RWPE1 (cell line): ENCODE data around the gene MUTYH.
A peak's percentile ranks its signal among the peaks of the same experiment; 100 is the strongest.

ENCODE experiments used
- CTCF ChIA-PET: fragments of 350-600 bp; sonication (Branson Sonifier 250); formaldehyde crosslinking; extraction: SDS; loops from one replicate; lab custom pipeline; 2021; lab: Yijun Ruan, JAX
- POLR2A ChIA-PET: fragments of 400-600 bp; formaldehyde crosslinking; extraction: SDS; loops from one replicate; lab custom pipeline; 2020; ENCODE audit warnings: antibody characterized with exemption; ENCODE audit not compliant: low non-redundant PET; lab: Yijun Ruan, JAX
- DNase-seq: peaks from one replicate; pipeline ENCODE4 v3.0.0; 2012; ENCODE audit warnings: low spot score
- H3K27ac ChIP-seq: fragments of 450-650 bp; 2 replicates; pipeline ENCODE4 v1.5.1; 2017
- TF ChIP-seq, protein P1 (sequence below): fragments of 450-650 bp; conservative IDR thresholded peaks from 2 replicates; pipeline ENCODE4 v1.5.1; 2017; ENCODE audit warnings: low read depth, mild to moderate bottlenecking

Gene MUTYH

DNA sequence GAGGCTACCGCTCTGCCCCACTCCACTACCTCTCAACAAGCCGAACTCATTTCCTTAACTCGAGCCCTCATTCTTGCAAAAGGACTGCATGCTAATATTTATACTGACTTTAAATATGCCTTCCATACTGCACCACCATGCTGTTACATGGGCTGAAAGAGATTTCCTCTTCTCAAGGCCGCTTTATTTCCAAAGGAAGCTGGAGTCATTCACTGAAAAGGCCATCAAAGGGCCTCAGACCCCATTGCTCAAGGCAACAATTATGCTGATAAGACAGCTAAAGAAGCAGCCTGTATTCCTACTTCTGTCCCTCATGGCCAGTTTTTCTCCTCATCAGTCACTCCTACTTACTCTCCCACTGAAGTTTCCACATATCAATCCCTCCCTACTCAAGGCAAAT, 20.5 kb downstream of the MUTYH start:
- POLR2A ChIA-PET, result no interaction called here
- TF ChIP-seq, protein P1, sequence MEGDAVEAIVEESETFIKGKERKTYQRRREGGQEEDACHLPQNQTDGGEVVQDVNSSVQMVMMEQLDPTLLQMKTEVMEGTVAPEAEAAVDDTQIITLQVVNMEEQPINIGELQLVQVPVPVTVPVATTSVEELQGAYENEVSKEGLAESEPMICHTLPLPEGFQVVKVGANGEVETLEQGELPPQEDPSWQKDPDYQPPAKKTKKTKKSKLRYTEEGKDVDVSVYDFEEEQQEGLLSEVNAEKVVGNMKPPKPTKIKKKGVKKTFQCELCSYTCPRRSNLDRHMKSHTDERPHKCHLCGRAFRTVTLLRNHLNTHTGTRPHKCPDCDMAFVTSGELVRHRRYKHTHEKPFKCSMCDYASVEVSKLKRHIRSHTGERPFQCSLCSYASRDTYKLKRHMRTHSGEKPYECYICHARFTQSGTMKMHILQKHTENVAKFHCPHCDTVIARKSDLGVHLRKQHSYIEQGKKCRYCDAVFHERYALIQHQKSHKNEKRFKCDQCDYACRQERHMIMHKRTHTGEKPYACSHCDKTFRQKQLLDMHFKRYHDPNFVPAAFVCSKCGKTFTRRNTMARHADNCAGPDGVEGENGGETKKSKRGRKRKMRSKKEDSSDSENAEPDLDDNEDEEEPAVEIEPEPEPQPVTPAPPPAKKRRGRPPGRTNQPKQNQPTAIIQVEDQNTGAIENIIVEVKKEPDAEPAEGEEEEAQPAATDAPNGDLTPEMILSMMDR, result no peak
- CTCF ChIA-PET, result no interaction called here
- H3K27ac ChIP-seq, result no peak overlapping the region
- DNase-seq, result no peak

- POLR2A ChIA-PET, result no interaction called here
- no peak for DNase-seq
- CTCF ChIA-PET, result no interaction called here
- TF ChIP-seq, protein P1, result no peak
- H3K27ac ChIP-seq, result no peak overlapping the region
Measured at GRCh38 chr1:45317166-45317565, 23.1 kb downstream of the MUTYH start.

DNA sequence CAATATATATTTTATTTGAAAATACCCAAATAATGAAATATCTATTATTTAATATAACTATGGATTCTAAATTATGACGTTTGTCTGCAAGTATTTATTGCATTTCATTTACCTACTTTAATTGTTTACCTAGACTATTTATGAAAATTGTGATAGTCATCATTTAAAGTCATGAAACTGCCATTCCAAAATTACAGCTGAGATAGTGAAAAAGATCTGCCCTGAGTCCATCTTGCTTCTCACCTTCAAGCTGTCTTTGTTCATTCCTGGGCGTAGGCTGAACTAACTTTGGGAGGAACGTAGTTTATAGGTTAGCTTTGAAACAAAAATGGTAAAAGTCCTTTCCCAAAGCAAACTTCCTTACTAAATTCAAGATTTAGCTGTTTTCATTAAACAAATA, 26.0 kb downstream of the MUTYH start:
- no peak overlapping the region for H3K27ac ChIP-seq
- DNase-seq, result no peak
- POLR2A ChIA-PET, result no interaction called here
- CTCF ChIA-PET, result interaction anchor here (0.5 kb wide), 1 partner anchor 388 kb away, joined by 4 read pairs; no protein-coding TSS in a partner anchor
- TF ChIP-seq, protein P1, result no peak

DNA sequence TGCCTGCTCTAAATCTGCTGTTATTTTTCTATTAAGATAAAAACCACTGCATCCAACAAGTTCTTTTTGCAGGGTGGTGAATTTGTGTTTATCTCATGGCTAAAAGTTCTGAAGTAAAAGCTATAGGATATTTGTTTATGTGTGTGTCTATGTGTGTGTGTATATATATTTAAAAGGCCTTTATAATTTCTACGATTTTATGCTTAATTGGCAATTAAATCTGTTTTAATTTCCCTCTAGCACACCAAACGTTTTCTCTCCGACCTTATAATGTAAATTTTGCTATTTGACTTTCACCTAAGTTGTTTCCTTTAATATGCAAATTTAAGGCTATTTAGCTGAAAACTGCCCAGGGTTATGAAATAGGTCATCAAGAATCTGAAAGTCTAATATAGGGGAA, 33.3 kb downstream of the MUTYH start:
- DNase-seq, result no peak
- no peak overlapping the region for H3K27ac ChIP-seq
- TF ChIP-seq, protein P1, result no peak
- ChIA-PET POLR2A (no interaction called here), CTCF (interaction anchor here (0.6 kb wide), 1 partner anchor 1132 kb away, joined by 3 read pairs; no protein-coding TSS in a partner anchor)

- ChIA-PET POLR2A (no interaction called here), CTCF (interaction anchor here (0.6 to 0.7 kb wide), 5 partner anchors 292 to 1131 kb away, joined by 3 to 5 read pairs (median 3); no protein-coding TSS in a partner anchor)
- H3K27ac ChIP-seq, result no peak overlapping the region
- no peak for DNase-seq
- TF ChIP-seq, protein P1, result no peak
Measured at GRCh38 chr1:45306319-45306718, 33.9 kb downstream of the MUTYH start.

DNA sequence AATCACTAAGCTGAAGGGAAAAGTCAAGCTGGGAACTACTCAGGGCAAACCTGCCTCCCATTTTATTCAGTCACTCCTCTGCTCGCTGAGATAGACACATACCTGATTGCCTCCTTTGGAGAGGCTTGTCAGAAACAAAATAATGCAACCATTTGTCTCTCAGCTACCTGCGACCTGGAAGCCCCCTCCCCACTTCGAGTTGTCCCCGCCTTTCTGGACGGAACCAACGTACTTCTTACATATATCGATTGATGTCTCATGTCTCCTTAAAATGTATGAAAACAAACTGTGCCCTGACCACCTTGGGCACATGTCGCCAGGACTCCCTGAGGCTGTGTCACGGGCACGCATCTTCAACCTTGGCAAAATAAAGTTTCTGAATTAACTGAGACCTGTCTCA, 35.0 kb downstream of the MUTYH start:
- no peak for DNase-seq
- POLR2A ChIA-PET, result interaction anchor here (1.2 kb wide), 1 partner anchor 34 kb away, joined by 5 read pairs; no protein-coding TSS in a partner anchor
- TF ChIP-seq, protein P1, result no peak
- CTCF ChIA-PET, result no interaction called here
- peak overlapping the region; percentile 86 for H3K27ac ChIP-seq
